ENCODE measurements around the gene FILIP1L. TPM values are rescaled to one million over a fixed set of nuclear protein-coding genes. Genes with fewer than 3 reads are reported as not detected.

FILIP1L gene
- total and polyA plus RNA-seq, 2 of the 8 experiments (the other 6 are each of a cell fraction or from before 2014, with no cell fraction given), result 0.06 to 0.09 TPM

- no peak for TF ChIP-seq TCF12 (IDR thresholded peaks at IDR 0.05; ENCODE audit: low read depth, low read length)
Observed at GRCh38 chr3:100106094-100106493, 8.2 kb downstream of the FILIP1L start (continued).

Data from H1 (cell line).